GM10266 (cell line): ENCODE measurements around the gene C16orf78.

Experiments used
- DNase-seq: peaks from one replicate; pipeline ENCODE4 v3.0.0; 2012; ENCODE audit errors: extremely low spot score
- TF ChIP-seq, protein P1 (sequence below): IDR thresholded peaks from 2 replicates; pipeline ENCODE4 v1.5.1; 2012; ENCODE audit warnings: mild to moderate bottlenecking, low read depth; ENCODE audit not compliant: control insufficient read depth, insufficient read depth; ENCODE audit errors: missing control alignments

The C16orf78 gene

DNA sequence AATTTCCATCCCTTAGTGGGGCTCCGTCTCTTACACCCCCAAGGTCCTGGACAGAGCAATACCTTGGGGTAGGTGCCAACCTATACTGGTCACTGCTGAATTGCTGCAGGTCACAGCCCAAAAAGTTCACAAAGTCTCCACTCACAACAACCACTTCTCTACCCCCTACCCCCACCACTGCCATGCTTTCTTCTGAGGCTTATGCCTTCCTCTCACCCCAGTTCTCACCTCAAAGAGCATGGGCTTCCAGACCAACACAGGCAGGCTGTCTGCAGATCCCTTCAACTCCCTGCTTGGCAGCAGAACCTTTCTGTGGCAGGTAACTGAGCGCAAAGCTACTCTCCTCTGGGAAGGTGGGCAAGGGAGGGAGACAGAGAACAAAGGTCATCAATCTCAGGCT, 35.5 kb downstream of the C16orf78 start:
- no peak for DNase-seq
- TF ChIP-seq, protein P1, sequence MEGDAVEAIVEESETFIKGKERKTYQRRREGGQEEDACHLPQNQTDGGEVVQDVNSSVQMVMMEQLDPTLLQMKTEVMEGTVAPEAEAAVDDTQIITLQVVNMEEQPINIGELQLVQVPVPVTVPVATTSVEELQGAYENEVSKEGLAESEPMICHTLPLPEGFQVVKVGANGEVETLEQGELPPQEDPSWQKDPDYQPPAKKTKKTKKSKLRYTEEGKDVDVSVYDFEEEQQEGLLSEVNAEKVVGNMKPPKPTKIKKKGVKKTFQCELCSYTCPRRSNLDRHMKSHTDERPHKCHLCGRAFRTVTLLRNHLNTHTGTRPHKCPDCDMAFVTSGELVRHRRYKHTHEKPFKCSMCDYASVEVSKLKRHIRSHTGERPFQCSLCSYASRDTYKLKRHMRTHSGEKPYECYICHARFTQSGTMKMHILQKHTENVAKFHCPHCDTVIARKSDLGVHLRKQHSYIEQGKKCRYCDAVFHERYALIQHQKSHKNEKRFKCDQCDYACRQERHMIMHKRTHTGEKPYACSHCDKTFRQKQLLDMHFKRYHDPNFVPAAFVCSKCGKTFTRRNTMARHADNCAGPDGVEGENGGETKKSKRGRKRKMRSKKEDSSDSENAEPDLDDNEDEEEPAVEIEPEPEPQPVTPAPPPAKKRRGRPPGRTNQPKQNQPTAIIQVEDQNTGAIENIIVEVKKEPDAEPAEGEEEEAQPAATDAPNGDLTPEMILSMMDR, result no peak

DNA sequence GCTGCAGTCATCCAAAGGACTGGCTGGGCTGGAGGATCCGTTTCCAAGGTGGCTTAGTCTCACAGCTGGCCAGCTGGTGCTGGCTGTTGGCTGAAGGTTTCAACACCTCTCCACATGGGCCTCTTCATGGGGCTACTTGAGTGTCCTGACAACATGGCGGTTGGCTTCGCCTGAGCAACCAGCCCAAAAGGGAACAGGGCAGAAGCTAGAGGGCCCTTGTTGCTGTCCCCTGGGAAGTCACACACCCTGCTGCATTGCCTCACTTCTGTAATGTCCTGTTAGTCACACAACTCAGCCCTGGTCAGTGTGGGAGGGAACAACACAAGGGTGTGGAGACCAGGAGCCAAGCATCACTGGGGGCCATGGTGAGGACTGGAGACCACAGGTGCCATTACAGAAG, 36.6 kb downstream of the C16orf78 start:
- no peak for DNase-seq
- TF ChIP-seq, protein P1, result no peak

DNA sequence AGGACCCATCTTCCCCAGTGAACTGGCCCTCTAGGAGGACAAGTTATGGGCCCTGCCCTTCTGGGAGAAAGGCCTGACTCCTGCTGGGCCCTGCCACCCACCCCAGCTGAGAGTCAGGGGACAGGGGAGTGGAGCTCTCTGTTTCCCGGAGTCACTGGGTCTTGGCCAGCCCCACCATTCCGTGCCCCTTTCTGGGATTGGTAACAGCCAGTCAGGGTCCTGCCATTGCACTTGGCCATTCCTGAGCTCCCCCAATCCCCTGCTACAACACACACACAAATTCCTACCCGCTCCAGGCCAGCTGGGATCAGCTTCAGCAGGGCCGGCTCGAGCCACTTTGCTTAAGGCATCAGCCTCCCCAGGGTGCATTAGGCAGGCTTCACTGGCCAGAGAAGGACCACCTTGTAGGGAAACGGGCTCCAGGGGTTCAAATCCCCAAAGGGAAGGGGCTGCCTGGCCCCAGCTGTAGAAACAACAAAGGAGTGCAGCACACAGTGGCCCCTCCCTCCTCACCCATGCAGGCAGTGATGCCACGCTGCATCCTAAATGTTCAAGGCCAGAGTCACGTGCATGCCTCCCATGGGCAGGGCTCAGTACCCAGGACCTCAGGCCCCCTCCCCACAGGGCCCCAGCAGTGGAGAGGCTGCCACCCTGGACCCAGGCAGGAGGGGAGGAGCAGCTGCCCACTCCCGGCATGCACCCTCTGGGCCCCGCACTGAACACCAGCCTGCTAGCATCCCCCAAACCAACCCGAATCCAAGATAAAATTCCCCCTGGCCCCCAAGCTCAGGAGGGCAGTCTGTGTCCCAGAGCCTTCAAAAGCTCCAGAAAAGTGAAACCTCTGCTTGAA, 37.7 kb downstream of the C16orf78 start:
- no peak for DNase-seq
- TF ChIP-seq, protein P1, result no peak

DNA sequence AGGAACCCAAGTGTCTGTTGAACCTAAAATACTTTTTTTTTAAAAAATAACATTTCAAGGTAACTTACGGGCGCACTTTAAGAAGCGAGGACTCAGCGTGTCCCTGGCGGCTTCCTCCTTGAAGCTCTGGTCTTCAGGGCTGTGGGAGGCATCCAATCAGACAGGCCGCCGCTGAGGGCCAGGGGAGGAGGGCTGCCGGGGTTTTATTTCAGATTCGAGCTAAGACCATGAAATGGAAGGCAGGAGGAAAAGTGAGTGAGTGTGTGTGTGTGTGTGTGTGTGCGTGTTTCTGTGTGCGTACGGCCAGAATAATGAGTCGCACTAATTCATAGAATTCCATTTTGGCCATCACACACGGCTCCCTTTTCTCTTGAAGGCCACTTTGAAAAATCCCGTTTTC, 41.1 kb downstream of the C16orf78 start:
- DNase-seq, result no peak
- TF ChIP-seq, protein P1, result no peak

DNA sequence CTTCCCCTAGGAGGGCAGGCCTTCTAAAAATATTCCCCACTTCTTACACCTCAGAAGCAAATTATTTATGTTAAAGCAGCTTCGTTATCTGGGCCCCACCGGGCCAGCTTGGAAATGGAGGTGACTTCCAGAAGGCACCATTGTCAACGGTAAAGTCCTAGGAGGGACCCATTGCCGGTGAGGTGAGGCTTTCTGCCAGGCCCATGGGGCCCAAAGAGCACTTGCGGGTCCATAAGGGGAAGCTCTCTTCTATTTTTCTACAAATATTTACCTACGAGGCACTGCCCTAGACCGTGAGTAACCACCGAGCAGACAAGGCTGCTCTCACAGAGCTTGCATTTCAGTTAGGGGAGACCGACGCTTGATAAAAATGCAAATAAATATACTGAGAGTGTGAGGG, 41.5 kb downstream of the C16orf78 start:
- TF ChIP-seq, protein P1, result no peak
- no peak for DNase-seq

DNA sequence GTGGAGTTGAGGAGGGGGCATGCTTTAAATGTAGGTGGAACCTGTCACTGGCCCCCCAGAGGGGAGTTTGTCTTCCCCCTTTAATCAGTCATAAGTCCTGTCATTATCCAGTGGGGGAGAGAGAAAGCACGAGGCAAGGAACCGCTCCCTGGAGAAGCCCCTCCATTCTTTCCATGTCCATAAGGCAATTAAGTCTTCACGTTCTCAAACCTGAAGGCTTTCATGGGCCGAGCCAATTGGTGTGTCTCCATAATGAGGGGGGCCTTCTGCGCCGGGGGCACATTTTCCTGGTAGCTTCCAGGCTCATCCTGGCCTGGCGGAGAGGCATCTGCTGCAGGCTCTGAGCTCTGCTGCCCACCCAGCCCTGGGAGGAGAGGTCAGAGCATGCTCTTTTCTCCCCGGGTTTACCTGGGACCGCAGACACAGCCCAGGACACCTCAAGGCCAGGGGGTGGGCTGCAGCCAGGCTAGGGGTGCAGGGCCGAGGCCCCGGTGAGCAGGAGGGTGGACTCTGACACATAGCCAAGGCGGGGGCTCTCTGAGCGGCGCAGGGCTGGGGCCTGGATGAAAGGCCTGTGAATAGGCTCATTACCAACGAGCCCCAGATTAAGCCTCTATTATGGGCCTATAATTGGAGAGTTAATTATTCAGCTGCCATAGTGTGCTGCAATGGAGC, 42.5 kb downstream of the C16orf78 start:
- no peak for DNase-seq
- TF ChIP-seq, protein P1, result no peak

DNA sequence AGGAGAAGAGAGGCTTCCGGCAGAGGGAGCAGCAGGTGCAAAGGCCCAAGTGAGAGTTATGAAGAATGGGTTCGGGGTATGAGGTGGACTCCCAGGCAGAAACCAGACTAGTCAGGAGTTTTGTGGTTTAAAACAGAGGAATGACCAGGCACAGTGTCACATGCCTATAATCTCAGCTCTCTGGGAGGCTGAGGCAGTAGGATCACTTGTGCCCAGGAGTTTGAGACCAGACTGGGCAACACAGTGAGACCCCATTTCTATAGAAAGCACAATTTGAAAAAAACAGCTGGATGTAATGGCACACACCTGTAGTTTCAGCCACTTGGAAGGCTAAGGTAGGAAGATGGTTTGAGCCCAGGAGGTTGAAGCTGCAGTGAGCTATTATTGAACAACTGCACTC, 43.8 kb downstream of the C16orf78 start:
- no peak for DNase-seq
- TF ChIP-seq, protein P1, result no peak
